HepG2 (cell line): ENCODE measurements around the gene NECTIN2. TPM values are rescaled to one million over a fixed set of nuclear protein-coding genes. Genes with fewer than 3 reads are reported as not detected.

Experiments
- FOXA1 ChIP-seq, 2 experiments: fragments of 450-650 bp in 1 of 2; sonication (generic) in 1 of 2; formaldehyde crosslinking in 1 of 2; IDR thresholded peaks; 2 replicates each; pipeline versions ENCODE4 v1.4.0 to v1.6.1; 2016 to 2020; ENCODE audit warnings: missing genetic modification reagents in 1 of 2
- FOXP1 ChIP-seq, 2 experiments: fragments of 450-650 bp in 1 of 2; IDR thresholded peaks; 2 replicates each; pipeline ENCODE4 v1.6.1; 2017 to 2018; ENCODE audit warnings: antibody characterized with exemption in 1 of 2
- HIVEP1 ChIP-seq: sonication (generic); formaldehyde crosslinking; IDR thresholded peaks from 2 replicates; pipeline ENCODE4 v1.4.0; 2020; ENCODE audit warnings: mild to moderate bottlenecking, missing genetic modification reagents
- NONO ChIP-seq, 2 experiments: fragments of 450-650 bp in 1 of 2; sonication (generic) in 1 of 2; formaldehyde crosslinking in 1 of 2; IDR thresholded peaks in 1 of 2; conservative IDR thresholded peaks in 1 of 2; 2 replicates each; pipeline versions ENCODE4 v1.6.1 to v1.8.0; 2017 to 2022; ENCODE audit warnings: mild to moderate bottlenecking in 1 of 2, missing genetic modification reagents in 1 of 2, moderate library complexity in 1 of 2
- NR2F1 ChIP-seq, 2 experiments: fragments of 450-650 bp in 1 of 2; formaldehyde crosslinking in 1 of 2; IDR thresholded peaks; 2 replicates each; pipeline versions ENCODE4 v1.5.0 to v1.6.1; 2016 to 2020; ENCODE audit warnings: mild to moderate bottlenecking in 1 of 2, missing compliant biosample characterization in 1 of 2, missing genetic modification reagents in 1 of 2, moderate library complexity in 1 of 2
- NR2F2 ChIP-seq: IDR thresholded peaks from 2 replicates; pipeline ENCODE4 v1.6.1; 2012; ENCODE audit warnings: low read depth, inconsistent platforms, borderline replicate concordance
- POLR2A ChIP-seq, 2 experiments: IDR thresholded peaks; 2 replicates each; pipeline ENCODE4 v1.6.1; 2011; ENCODE audit warnings: low read depth in 2 of 2, low read length in 2 of 2, mild to moderate bottlenecking in 1 of 2, moderate library complexity in 1 of 2; ENCODE audit not compliant: insufficient read depth in 1 of 2
- RXRA ChIP-seq: sonication (generic); formaldehyde crosslinking; IDR thresholded peaks from 2 replicates; pipeline ENCODE4 v1.5.1; 2020; ENCODE audit warnings: missing genetic modification reagents
- SKIL ChIP-seq: sonication (generic); formaldehyde crosslinking; IDR thresholded peaks from 2 replicates; pipeline ENCODE4 v1.8.0; 2022; ENCODE audit warnings: missing genetic modification reagents, mild to moderate bottlenecking, moderate library complexity, borderline replicate concordance
- ZBTB33 ChIP-seq: sonication (generic); formaldehyde crosslinking; IDR thresholded peaks from 2 replicates; pipeline ENCODE4 v1.4.0; 2020; ENCODE audit warnings: missing genetic modification reagents
- ZBTB7A ChIP-seq: sonication (generic); formaldehyde crosslinking; IDR thresholded peaks from 2 replicates; pipeline ENCODE4 v1.8.0; 2022; ENCODE audit warnings: mild to moderate bottlenecking, missing genetic modification reagents
- ZFP90 ChIP-seq: sonication (generic); formaldehyde crosslinking; IDR thresholded peaks from 2 replicates; pipeline ENCODE4 v1.8.0; 2022; ENCODE audit warnings: missing genetic modification reagents, mild to moderate bottlenecking, inconsistent platforms, borderline replicate concordance
- ZFX ChIP-seq: sonication (generic); formaldehyde crosslinking; IDR thresholded peaks from 2 replicates; pipeline ENCODE4 v1.4.0; 2020; ENCODE audit warnings: mild to moderate bottlenecking, low read depth, missing genetic modification reagents, moderate library complexity
- ZMAT3 ChIP-seq: sonication (generic); formaldehyde crosslinking; conservative IDR thresholded peaks from 2 replicates; pipeline ENCODE4 v1.7.0; 2021; ENCODE audit warnings: missing genetic modification reagents
- ZMYM2 ChIP-seq: sonication (generic); formaldehyde crosslinking; IDR thresholded peaks from 2 replicates; pipeline ENCODE4 v1.8.0; 2022; ENCODE audit warnings: mild to moderate bottlenecking, missing genetic modification reagents
- ZNF136 ChIP-seq: sonication (generic); formaldehyde crosslinking; IDR thresholded peaks from 2 replicates; pipeline ENCODE4 v1.8.1; 2022; ENCODE audit warnings: low read depth, mild to moderate bottlenecking, moderate library complexity, missing genetic modification reagents
- ZNF143 ChIP-seq: sonication (generic); formaldehyde crosslinking; IDR thresholded peaks from 2 replicates; pipeline ENCODE4 v1.4.0; 2020; ENCODE audit warnings: missing genetic modification reagents
- ZNF281 ChIP-seq: sonication (generic); formaldehyde crosslinking; IDR thresholded peaks from 2 replicates; pipeline ENCODE4 v1.4.0; 2020; ENCODE audit warnings: missing genetic modification reagents, borderline replicate concordance
- ZNF432 ChIP-seq: sonication (generic); formaldehyde crosslinking; IDR thresholded peaks from 2 replicates; pipeline ENCODE4 v1.5.0; 2020; ENCODE audit warnings: missing genetic modification reagents, mild to moderate bottlenecking, borderline replicate concordance
- polyA plus RNA-seq, 8 experiments: library from polyadenylated mRNA; depleted of rRNA in 3 of 8; stranded (reverse) in 7 of 8; unstranded in 1 of 8; fragments of >200 nt; fragmentation: Illumina TruSeq in 4 of 8; extraction: Trizol in 4 of 8; gene quantifications; 2 replicates each; pipeline versions ENCODE4 v1.2.1 to v1.2.3, GENCODE V29; 2011 to 2016; ENCODE audit warnings: low read depth in 4 of 8, missing spikeins in 1 of 8, mixed read lengths in 1 of 8; ENCODE audit not compliant: insufficient read depth in 1 of 8
- total RNA-seq, 5 experiments: library from RNA; depleted of rRNA; stranded (reverse); fragments of >200 nt; fragmentation: Illumina TruSeq; extraction: Trizol; gene quantifications; 2 replicates each; pipeline ENCODE4 v1.2.3, GENCODE V29; 2016; ENCODE audit warnings: low read depth in 1 of 5
- TF ChIP-seq, protein P1 (sequence below): IDR thresholded peaks from 2 replicates; pipeline ENCODE4 v1.6.1; 2016; ENCODE audit warnings: low read depth, borderline replicate concordance

The NECTIN2 gene
- total and polyA plus RNA-seq, 2 of the 13 experiments (the other 11 are each of a cell fraction or from before 2014, with no cell fraction given): 75.4 to 114 TPM

DNA sequence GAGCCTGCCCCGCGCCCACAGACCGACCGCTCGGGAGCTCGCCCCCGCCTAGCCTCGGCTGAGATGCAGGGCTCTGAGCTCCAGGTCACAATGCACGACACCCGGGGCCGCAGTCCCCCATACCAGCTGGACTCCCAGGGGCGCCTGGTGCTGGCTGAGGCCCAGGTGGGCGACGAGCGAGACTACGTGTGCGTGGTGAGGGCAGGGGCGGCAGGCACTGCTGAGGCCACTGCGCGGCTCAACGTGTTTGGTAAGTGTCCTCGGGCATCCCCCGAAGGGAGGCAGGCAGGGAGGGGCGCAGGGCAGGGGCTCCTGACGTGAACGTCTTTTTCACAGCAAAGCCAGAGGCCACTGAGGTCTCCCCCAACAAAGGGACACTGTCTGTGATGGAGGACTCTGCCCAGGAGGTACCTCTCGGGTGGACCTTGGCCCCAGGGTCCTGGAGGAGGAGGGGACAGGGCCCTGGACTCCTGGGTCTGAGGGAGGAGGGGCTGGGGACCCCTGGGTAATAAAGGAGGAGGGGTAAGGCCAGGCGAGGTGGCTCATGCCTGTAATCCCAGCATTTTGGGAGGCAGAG, 33.9 kb upstream of the NECTIN2 start (continued):
- TF ChIP-seq NR2F1 (CRISPR knock-in tag; IDR thresholded peaks at IDR 0.05) (peak in 1 of 2 experiments; percentile 49; a peak in 1 of 4 replicates), ZBTB7A (CRISPR knock-in tag) (peak; percentile 99), ZNF432 (CRISPR knock-in tag) (no peak), ZFX (CRISPR knock-in tag) (peak; percentile 34), ZMAT3 (0 out of 2 replicates have a peak, but pooled peaks have one; percentile 15), NR2F2 (peak; percentile 62; the same call in 1 of the 2 replicates), ZFP90 (no peak), POLR2A (IDR thresholded peaks at IDR 0.05; ENCODE audit: insufficient read depth in 1 of 2, low read depth in 2 of 2, low read length in 2 of 2) (peak in 1 of 2 experiments; percentile 38; a peak in 1 of 4 replicates), ZMYM2 (peak; percentile 88), ZBTB33 (CRISPR knock-in tag) (peak; percentile 52), SKIL (CRISPR knock-in tag) (peak; percentile 43; the same call in 1 of the 2 replicates), ZNF143 (peak; percentile 43; the same call in 1 of the 2 replicates), RXRA (CRISPR knock-in tag) (peak; percentile 67), FOXA1 (IDR thresholded peaks at IDR 0.05) (no peak), FOXA1 (CRISPR knock-in tag; IDR thresholded peaks at IDR 0.05) (no peak), NONO (IDR thresholded peaks at IDR 0.05) (no peak), NONO (CRISPR knock-in tag; conservative IDR thresholded peaks at IDR 0.05) (peak; percentile 56; the same call in 1 of the 2 replicates), HIVEP1 (peak; percentile 98), ZNF136 (CRISPR knock-in tag) (0 out of 2 replicates have a peak, but pooled peaks have one; percentile 25), FOXP1 (IDR thresholded peaks at IDR 0.05) (no peak), FOXP1 (CRISPR knock-in tag; IDR thresholded peaks at IDR 0.05) (peak; percentile 22; the same call in 1 of the 2 replicates), ZNF281 (peak; percentile 90)
- TF ChIP-seq, protein P1, sequence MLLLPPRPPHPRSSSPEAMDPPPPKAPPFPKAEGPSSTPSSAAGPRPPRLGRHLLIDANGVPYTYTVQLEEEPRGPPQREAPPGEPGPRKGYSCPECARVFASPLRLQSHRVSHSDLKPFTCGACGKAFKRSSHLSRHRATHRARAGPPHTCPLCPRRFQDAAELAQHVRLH: peak; percentile 29; the same call in 1 of the 2 replicates
